ENCODE measurements around the gene OAS3.

DNA sequence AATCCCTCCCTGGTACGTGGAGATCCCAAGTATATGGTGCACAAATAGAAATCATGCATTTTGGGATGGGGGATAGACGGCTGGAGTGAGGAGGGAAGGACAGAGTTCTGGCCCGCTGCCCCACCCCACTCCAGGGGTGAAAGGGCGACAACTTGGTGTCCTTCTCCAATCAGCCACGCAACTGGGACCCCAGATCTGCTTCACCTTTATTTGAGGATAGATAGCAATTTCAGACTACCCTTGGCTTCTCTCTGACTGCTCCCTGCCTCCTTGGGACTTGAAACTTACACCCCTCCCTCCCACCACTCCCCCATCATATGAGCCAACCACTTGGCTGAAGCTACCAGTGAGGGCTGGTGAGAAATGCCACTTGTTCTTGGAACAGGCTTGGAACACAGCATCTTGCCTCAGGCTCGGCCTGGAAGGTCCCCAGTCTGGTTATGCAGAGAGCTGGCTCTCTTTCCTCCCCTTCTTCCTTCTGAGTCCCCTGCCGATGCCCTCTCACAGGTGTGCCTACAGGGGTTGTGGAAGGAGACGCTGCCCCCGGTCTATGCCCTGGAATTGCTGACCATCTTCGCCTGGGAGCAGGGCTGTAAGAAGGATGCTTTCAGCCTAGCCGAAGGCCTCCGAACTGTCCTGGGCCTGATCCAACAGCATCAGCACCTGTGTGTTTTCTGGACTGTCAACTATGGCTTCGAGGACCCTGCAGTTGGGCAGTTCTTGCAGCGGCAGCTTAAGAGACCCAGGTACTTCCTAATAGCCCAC lies 8.1 kb downstream of the OAS3 start:
- TF ChIP-seq, protein P1, sequence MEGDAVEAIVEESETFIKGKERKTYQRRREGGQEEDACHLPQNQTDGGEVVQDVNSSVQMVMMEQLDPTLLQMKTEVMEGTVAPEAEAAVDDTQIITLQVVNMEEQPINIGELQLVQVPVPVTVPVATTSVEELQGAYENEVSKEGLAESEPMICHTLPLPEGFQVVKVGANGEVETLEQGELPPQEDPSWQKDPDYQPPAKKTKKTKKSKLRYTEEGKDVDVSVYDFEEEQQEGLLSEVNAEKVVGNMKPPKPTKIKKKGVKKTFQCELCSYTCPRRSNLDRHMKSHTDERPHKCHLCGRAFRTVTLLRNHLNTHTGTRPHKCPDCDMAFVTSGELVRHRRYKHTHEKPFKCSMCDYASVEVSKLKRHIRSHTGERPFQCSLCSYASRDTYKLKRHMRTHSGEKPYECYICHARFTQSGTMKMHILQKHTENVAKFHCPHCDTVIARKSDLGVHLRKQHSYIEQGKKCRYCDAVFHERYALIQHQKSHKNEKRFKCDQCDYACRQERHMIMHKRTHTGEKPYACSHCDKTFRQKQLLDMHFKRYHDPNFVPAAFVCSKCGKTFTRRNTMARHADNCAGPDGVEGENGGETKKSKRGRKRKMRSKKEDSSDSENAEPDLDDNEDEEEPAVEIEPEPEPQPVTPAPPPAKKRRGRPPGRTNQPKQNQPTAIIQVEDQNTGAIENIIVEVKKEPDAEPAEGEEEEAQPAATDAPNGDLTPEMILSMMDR (conservative IDR thresholded peaks at IDR 0.05) = no peak
- no peak for TF ChIP-seq EZH2 (IDR thresholded peaks at IDR 0.05; ENCODE audit: low read depth)
